Adrenal gland (tissue), 5 donors: Measurements from ENCODE around the gene CGRRF1.

Source experiments
- POLR2A ChIP-seq, 2 donors: fragments of 450-650 bp; IDR thresholded peaks; one replicate each; pipeline ENCODE4 v1.6.1; 2017; ENCODE audit warnings: antibody characterized with exemption in 2 of 2, mild to moderate bottlenecking in 2 of 2, moderate library complexity in 1 of 2
- TF ChIP-seq, protein P1 (sequence below), 6 experiments: fragments of 450-650 bp in 4 of 6; fragments of 200-600 bp in 2 of 6; sonication (generic) in 1 of 6; IDR thresholded peaks; 1 replicate in 5 of 6; 2 replicates in 1 of 6; pipeline versions ENCODE4 v1.5.1 to v1.8.0; 2016 to 2021; ENCODE audit warnings: antibody characterized with exemption in 6 of 6, mild to moderate bottlenecking in 2 of 6, moderate library complexity in 1 of 6
- donor health status: DM: no; HTN: no; CAD: no.

- no peak for TF ChIP-seq POLR2A (IDR thresholded peaks at IDR 0.05)
- TF ChIP-seq, protein P1, sequence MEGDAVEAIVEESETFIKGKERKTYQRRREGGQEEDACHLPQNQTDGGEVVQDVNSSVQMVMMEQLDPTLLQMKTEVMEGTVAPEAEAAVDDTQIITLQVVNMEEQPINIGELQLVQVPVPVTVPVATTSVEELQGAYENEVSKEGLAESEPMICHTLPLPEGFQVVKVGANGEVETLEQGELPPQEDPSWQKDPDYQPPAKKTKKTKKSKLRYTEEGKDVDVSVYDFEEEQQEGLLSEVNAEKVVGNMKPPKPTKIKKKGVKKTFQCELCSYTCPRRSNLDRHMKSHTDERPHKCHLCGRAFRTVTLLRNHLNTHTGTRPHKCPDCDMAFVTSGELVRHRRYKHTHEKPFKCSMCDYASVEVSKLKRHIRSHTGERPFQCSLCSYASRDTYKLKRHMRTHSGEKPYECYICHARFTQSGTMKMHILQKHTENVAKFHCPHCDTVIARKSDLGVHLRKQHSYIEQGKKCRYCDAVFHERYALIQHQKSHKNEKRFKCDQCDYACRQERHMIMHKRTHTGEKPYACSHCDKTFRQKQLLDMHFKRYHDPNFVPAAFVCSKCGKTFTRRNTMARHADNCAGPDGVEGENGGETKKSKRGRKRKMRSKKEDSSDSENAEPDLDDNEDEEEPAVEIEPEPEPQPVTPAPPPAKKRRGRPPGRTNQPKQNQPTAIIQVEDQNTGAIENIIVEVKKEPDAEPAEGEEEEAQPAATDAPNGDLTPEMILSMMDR (IDR thresholded peaks at IDR 0.05), result no peak
Measured at GRCh38 chr14:54570047-54570446, 60.3 kb downstream of the CGRRF1 start.
